Spleen (tissue), 7 donors: ENCODE results near the gene OR5T1.

ENCODE experiments used
- POLR2A ChIP-seq, 3 donors: fragments of 450-650 bp; IDR thresholded peaks; one replicate each; pipeline ENCODE4 v1.5.1; 2017; ENCODE audit warnings: antibody characterized with exemption in 3 of 3, mild to moderate bottlenecking in 1 of 3
- POLR2AphosphoS5 ChIP-seq, 3 donors: sonication (generic); formaldehyde crosslinking; IDR thresholded peaks; one replicate each; pipeline ENCODE4 v1.5.1; 2017; ENCODE audit warnings: antibody characterized with exemption in 3 of 3
- TF ChIP-seq, protein P1 (sequence below), 11 experiments: fragments of 200-600 bp in 7 of 11; fragments of 450-650 bp in 4 of 11; sonication (generic) in 4 of 11; IDR thresholded peaks in 8 of 11; conservative IDR thresholded peaks in 3 of 11; 1 replicate in 7 of 11; 2 replicates in 4 of 11; pipeline versions ENCODE4 v1.4.0 to v1.8.0; 2016 to 2021; ENCODE audit warnings: antibody characterized with exemption in 11 of 11, inconsistent platforms in 4 of 11, mild to moderate bottlenecking in 1 of 11
- donor health status: DM: no; HTN: no; CAD: no; lungs with moderate emphysema.
- donor health status: DM: no; HTN: no; CAD: no.
- donor health status: DM: no; HTN: no; CAD: no.

DNA sequence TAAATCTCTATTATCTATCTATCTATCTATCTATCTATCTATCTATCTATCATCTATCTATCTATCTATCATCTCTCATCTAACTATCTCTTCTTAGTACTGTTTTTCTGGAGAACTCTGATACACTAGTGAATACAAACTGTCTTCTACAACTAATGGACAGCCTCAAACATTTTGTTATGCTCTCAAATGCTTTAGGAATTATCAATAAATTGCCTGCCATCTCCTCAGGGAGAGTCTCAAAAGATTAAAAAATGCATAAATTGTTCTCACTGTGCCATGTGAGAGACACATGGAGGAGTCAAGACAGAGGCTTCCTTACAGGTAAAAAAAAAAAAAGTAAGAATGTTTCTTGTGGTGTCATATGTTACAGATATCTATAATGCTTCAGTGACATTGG, 40.9 kb downstream of the OR5T1 start, which contains the start of gene OR8K3:
- TF ChIP-seq, protein P1, sequence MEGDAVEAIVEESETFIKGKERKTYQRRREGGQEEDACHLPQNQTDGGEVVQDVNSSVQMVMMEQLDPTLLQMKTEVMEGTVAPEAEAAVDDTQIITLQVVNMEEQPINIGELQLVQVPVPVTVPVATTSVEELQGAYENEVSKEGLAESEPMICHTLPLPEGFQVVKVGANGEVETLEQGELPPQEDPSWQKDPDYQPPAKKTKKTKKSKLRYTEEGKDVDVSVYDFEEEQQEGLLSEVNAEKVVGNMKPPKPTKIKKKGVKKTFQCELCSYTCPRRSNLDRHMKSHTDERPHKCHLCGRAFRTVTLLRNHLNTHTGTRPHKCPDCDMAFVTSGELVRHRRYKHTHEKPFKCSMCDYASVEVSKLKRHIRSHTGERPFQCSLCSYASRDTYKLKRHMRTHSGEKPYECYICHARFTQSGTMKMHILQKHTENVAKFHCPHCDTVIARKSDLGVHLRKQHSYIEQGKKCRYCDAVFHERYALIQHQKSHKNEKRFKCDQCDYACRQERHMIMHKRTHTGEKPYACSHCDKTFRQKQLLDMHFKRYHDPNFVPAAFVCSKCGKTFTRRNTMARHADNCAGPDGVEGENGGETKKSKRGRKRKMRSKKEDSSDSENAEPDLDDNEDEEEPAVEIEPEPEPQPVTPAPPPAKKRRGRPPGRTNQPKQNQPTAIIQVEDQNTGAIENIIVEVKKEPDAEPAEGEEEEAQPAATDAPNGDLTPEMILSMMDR (IDR thresholded peaks at IDR 0.05 in 8 of 11, conservative IDR thresholded peaks at IDR 0.05 in 3 of 11): no peak
- TF ChIP-seq POLR2AphosphoS5 (IDR thresholded peaks at IDR 0.05): no peak
- no peak for TF ChIP-seq POLR2A (IDR thresholded peaks at IDR 0.05)
